Measurements from ENCODE around the gene LHFPL6.

Gene LHFPL6

DNA sequence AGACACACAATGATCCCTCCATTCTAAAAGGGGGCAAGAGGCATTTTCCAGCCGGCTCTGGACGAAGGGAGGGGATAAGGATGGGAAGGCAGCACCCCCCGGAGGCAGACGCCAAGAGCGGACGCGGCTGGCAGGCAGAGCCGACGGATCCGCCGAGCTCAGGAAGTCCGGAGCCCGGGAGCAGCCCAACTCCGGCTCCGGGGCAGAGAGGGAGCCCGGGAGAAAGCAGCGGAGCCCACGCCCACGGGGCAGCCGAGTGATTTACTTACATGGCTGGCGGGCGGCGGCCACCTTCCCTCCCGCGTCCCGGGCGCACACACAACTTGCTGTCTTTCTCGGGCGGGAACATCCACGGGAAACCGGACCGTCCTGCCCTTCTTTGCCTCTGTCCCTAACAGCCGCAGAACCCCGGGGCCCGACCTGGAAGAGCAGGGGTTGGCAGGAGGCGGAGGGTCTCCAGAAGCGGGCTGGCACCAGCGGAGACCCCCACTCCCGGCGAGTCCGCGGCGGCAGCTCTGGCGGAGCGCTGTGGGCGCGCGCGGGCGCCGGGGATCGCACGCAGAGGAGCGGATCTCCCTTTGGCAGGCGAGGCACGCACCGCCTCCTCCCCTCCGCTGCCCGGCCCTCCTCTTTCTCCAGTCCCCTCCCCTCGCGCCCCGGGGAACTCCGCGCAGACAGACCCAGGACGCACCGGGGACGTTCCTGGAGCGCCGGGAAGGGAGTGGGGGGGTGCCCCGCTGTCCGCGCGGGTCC is at the start of gene LHFPL6:
TSS of gene LHFPL6 (minus strand) at position 580 of the 753 bp plus-strand sequence.
- DNase-seq (ENCODE audit: low read depth in 2 of 2), result no peak

DNA sequence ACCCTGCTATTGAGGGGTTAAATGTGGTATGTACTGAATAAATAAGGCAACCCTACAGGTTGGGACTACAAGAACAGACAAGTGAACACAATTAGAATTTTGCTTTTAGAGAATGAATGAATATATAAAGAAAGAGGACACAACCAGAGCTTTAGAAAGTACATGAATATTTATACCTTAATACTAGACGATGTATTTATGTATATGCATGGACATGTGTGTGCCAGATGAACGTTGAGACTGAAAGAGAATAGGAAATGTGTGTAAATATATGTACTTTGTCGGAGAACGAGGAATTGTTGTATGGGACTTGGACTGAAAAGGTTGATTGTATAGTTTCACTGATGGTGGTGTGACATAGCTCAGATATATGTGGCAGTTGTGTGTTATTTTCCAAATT is 43.1 kb upstream of the LHFPL6 start:
- DNase-seq (ENCODE audit: low read depth in 2 of 2), result no peak

DNA sequence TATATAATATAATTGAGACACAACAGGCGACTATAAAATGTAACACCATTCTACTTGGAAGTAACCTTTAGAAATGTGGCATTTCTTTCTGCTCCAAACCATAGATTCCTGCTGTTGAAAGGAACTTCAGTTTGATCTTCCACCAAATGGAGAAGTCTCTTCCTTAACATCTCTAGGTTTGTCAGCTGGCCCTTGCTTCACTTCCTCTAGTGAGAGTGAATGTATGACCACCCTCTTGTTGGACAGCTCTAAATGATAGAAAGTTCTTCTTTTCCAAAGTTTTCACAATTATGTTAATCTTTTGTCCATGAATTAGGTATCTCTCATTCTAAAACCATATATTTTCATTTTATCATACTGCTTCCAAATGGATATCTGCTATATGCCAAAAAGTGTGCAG is 38.7 kb upstream of the LHFPL6 start:
- DNase-seq (ENCODE audit: low read depth in 2 of 2), result no peak

DNA sequence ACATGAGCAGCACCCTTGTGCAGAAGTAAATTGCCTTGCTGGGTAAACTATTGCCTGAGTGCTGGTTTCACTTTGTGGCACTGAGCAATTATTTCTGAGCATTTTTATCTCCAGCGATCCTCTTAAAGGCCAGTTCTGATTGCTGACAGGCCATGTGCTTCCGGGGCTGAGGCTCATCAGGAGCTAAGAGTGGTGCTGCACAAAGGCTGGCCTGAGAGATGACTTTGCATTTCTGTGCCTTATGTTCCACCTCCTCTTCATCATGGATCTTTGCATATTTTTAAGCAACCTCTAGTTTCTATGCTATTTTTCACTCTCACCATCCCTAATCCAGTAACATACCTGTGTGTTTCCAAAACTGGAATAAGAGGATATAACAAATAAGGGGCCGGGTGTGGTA is 34.9 kb upstream of the LHFPL6 start:
- no peak for DNase-seq (ENCODE audit: low read depth in 2 of 2)

DNA sequence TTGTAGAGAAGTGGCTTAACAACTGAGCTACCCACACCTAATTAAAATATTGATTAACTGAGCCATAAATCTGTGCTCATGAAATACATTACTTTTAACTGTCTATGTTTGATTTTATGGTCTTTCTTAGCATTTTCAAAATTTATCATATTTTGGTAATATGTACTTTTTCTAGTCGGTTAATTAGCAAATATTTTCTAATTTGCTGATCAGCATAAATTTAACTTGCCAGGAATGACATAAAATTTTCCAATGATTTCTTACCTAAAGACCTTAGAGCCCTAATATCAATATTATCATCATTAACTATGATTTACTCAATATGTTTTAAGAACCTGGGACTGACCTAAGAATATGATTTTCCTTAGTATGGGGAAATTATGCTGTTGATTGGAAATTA is 32.6 kb upstream of the LHFPL6 start:
- no peak for DNase-seq (ENCODE audit: low read depth in 2 of 2)

DNA sequence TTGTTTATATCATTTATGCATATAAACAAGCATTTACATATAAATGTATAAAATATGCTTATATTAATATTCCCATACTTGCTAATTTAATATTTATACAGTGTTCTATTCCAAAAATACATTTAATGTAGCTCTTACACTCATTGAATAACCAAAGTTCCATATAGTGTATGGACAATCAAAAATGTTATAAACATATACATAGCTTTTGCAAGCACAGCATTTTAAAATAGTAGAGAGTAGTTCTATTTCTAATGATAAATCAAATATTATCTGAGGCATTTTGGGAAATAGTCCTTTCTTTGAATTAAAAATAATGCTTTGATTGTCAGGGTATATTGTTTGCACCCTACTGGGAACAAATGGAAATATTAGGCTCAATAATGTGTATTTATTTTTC is 30.0 kb upstream of the LHFPL6 start:
- no peak for DNase-seq (ENCODE audit: low read depth in 2 of 2)

DNA sequence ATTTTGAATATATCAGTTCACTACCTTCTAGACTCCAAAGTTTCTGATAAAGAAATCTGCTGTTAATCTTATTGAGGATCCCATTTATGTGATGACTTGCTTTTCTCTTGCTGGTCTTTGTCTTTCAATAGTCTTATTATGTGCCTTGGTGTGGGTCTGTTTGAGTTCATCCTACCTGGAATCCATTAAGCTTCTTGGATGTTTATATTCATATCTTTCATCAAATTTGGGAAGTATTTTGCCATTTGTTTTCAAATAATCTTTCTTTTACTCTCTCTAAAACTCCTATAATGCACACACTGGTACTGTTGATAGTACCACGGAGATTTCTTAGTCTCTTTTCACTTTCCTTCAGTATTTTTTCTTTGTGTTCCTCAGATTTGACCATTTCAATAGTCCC is 28.3 kb upstream of the LHFPL6 start:
- DNase-seq (ENCODE audit: low read depth in 2 of 2), result no peak

DNA sequence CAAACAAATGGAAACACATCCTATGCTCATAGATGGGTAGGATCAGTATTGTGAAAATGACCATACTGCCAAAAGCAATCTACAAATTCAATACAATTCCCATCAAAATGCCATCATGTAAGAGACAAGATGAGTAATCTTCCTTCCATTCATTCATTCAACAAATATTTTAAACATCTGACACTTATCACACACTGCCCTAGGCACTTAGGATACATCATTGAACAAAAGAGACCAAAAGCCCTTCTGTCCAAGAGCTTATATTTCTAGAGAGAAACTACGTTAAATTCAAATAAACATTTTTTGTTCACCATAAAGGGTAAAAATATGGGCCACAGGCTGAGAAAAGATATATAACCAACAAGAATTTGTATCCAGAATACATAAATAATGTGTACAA is 20.5 kb upstream of the LHFPL6 start:
- no peak for DNase-seq (ENCODE audit: low read depth in 2 of 2)

DNA sequence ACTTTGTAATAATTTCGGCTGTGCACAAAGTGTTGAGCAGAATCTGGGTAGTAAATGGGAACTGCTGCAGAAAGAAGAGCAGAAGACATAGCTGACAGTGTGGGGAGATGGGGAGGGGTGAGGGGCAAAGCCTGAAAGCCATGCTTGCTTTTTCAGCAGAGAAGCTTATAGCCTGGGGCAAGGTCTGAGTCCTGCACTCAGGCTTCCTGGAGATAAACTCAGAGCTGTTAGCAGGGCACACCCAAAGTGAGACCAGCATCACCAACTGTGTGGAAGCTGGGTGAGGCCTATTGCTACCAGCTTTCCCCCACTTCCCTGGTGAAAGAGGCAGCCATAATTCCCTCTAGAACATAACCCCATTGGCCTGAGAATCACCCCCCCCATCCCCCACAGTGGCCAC is 15.6 kb upstream of the LHFPL6 start:
- DNase-seq (ENCODE audit: low read depth in 2 of 2), result no peak

DNA sequence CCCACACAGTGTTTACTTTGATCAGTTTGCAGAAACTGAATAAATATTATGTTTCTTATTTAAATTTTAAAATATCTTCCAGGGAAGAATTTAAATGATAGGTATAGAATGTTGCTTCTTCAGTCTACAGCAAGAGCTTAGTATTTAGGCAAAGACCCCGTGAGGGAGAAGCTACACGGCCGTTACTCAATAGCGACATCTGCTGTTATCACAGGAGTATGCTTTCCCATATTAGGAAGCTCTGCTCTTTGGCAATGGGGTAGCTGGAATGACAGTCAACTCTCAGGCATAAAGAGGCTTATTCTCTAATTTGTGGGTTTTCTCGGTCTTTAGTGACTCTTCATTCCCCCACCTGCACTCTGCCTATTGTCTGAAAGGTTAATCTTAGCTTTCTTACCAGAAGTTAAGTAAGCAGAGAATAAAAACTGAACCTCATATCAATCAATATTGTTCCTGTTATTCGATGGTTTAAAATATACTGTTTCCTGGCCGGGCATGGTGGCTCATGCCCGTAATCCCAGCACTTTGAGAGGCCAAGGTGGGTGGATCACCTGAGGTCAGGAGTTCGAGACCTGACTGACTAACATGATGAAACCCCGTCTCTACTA is 13.2 kb upstream of the LHFPL6 start:
- DNase-seq (ENCODE audit: low read depth in 2 of 2), result no peak

DNA sequence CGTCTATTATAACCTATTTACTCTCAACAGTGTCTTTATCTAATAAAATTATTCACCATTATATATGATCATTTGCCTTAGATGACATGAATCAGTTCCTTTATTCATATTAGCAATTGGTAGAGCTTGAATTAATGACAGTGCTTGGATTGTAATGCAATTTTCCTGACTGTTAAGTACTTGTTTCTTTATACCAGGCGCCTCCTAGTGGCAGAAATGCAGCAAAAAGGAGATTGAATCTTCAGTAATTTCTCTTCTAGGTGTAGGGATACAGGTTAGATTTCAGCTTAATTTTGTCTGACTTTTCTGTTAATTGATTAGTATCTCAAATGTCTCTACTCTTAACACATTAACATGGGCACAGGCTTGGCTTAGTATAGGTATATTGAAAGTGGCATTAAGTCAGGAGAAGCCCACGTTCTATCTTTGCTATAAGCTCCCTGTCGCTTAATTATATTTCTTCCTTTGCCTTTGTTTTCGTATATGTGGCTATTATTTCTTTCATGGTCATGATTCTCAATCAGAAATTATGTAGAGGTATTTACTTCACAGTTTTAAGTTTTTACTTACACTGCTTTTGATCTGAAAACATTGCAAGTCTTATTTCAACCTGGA is 9.1 kb upstream of the LHFPL6 start:
- peak in 1 of 2 donors; percentile 21 for DNase-seq (ENCODE audit: low read depth in 2 of 2)

DNA sequence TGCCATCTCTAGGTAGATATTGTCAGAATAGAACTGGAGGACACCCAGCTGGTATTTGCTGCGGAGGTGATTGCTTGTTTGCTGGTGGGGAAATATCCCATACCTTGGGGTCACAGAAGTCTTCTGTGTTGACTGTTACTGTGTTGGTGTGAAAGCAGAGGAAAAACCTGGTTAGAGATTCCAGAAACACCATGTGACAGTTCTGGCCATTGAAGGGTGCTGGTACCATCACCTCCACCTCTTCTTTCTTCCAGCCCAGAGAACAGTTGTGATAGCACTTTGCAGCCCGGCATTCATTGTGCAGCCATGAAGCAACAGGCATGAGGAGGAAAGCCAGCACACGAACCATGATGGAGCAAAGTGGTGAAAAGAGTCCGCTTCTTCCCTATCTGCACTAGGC is 4.9 kb upstream of the LHFPL6 start:
- no peak for DNase-seq (ENCODE audit: low read depth in 2 of 2)

DNA sequence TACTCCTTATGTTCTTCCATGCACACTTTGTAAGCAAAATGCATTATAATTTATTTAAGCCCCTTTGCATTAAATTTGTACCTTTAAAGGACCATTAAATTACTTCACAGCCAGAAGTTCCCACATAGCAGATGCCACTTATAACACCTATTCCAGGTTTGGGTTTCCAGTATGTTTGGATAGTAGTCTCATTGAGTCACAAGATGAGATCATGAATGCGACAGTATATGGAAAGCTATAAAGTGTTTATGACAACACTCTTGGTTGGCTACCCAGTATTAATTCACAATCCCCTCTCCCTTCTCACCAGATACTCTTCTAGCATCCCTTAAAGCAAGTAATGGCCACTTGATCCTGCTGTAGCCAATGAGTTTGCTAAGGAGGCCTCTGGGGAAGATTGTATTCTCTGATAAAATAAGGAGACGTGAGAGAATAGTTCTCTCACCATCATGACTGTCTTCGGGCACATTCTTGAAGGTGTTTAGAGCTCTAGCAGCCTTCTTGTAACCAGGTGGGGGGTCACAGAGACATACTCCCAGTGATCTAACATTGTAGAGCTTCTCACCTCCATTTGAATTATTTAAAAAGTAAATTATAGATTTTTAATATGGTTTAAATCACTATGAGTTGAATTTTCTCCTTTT is 2.8 kb upstream of the LHFPL6 start:
- no peak for DNase-seq (ENCODE audit: low read depth in 2 of 2)

DNA sequence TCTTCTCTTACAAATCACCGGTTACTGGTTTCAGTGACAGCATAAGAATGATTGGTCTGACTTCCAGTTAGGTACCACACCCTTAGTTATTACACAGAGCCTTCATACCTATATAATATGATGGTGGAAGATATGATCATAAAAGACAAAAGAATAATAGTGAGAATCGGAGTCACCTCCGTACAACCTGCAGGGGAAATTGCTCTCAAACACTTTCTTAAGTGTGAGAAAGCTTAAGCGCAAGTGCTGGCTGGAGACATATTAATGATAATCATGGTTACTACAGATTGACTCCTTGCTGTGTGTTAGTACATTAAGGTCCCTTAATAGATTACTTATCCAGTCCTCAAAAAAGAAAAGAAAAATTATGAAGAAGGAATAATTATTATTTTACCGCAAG is 1.8 kb upstream of the LHFPL6 start:
- DNase-seq (ENCODE audit: low read depth in 2 of 2), result no peak

DNA sequence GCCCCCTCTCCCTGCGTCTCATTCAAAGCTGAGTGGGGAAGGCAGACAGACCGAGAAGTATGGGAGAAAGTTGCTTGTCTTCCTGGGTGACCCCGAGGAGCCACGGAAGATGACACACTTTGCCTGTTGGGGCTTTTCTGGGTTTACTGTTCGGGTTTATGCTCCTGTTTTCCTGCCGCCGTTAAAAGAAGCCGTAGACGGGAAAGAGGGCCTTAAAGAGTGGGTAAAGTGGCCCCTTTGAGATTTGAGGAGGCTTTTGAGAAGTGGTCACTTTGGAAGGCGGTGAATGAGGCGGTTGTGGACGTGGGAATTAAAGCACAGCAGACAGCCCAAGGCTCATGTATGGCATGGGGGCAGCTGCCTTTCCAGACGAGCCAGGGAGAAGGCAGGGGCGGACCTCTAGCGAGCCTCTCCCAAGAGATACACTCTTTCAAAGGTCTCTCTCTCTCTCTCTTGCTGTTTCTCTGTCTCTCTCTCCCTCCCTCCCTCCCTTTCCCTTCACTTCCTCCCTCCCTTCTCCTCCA is 493 bp upstream of the LHFPL6 start:
- DNase-seq (ENCODE audit: low read depth in 2 of 2), result no peak

DNA sequence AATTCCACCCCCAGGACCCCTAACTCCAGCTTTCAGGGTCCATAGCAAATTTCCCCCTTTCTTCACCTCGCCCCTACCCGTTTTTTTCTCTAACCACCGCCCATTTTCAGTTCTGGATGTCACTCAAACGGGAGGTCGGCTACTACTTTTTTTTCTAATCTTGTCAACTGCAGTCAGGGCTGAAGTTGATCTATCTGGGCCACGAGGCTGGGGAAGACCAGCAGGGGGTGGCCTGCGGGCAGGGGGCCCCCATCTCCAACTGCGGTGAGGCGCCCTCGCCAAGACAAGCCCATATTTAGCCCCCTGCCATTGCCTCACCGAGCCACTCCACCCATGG is 748 bp downstream of the LHFPL6 start:
- DNase-seq (ENCODE audit: low read depth in 2 of 2), result no peak

DNA sequence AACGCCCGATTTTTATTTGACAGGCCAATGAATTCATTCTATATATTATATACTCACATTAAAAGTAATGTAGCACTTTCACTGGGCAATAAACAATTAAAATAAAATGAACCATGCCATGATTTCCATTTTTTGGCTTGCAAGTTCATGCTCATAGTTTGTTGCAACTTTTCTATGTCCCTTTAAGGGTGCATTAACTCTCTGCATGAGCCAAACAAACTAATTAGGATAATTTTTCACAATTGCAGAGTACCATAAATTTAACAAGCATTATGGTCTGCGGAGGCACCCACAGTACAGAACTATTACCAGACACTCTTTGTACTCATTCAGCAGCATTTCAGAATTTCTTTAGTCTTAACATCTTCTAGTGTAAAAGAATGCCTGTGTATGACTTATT is 1.4 kb downstream of the LHFPL6 start:
- no peak for DNase-seq (ENCODE audit: low read depth in 2 of 2)

DNA sequence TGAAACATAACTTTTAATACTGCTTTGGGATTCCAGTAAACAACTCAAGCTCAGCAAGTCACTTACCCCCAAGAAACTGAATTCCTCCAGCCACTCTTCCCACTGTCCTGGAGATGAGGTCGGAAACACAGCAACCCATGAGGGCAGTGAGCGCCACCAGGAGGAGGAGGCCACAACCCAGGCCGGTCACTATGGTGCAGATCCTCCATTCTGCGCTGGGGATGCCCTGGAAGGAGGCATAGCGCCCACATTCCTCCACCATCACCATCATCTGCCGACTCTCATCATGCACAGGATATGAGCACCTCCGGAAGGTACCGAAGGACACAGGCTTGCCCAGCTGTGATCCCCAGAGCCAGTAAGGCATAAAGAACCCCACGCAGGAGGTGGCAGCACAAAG is 2.2 kb downstream of the LHFPL6 start:
- DNase-seq (ENCODE audit: low read depth in 2 of 2), result no peak

DNA sequence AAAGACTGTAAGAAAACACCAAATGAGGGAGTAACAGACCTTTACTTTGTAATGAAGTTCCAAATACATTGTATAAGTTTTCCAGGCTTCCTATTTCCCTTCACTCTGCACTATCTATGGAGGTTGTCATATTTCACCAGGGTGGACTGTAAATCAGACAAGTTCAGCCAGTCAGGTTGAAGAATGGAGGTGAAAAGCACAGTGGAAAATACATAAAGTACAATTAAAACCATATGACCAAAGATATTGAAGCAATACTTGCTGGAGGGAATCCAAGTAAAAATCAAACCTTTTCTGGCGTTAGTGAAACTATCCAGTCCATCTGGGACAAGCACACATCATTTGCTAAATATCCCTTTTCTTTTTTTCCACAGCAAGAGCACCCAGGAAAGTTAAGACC is 3.2 kb downstream of the LHFPL6 start:
- DNase-seq (ENCODE audit: low read depth in 2 of 2), result no peak

DNA sequence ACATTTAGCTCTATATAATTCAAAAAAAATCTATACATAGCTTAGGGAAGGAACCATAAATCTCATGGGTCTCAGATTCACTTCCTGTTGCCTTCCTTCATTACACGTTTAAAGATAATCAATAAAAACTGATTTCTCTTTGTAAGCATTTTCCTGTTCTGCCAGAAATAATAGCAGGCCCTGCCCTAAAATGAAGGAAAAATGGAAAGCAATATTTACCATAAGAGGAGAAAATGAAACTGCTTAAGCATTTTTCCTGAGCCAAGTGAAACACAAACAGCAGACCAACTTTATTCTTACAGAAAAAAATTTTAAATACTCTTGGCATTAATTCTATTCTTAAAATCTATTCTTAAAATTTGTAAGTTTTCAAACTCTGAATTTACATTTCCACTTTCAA is 4.0 kb downstream of the LHFPL6 start:
- no peak for DNase-seq (ENCODE audit: low read depth in 2 of 2)

DNA sequence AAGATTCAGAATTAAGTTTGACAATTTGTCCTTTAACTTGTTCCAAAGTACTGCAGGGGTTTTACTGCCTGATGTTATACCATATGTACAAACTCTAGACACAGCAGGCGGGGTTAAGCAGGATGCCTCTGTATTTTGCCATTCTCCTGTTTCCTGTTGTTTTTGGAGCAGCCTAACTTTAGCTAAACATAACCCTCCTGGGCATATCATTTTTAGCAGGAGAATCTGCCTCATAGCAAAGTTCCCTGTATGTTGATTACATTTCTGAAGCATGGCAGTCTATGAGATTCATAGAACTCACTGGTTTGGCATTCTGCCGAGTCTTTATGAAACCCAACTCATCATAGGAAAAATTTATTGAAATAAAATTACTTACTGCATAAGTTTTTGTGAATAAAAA is 5.2 kb downstream of the LHFPL6 start:
- no peak for DNase-seq (ENCODE audit: low read depth in 2 of 2)

DNA sequence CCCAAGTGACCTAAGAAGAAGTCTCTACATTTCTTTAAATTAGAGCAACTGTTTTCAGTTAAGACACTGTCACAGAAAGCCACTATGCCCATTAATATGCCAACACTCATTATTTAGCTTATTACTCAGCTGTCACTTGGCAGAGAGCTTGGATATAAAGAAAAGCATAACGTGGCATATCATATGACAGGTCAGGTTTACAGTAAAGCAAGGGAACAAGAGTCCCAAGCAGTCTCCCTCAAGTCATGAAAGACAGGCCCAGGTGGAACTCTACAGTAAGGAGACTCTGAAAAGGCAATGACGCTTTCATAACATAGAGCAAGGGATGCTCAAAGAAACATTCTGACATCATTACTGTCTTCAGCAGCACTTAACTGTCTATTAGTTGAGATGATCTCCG is 6.3 kb downstream of the LHFPL6 start:
- no peak for DNase-seq (ENCODE audit: low read depth in 2 of 2)

DNA sequence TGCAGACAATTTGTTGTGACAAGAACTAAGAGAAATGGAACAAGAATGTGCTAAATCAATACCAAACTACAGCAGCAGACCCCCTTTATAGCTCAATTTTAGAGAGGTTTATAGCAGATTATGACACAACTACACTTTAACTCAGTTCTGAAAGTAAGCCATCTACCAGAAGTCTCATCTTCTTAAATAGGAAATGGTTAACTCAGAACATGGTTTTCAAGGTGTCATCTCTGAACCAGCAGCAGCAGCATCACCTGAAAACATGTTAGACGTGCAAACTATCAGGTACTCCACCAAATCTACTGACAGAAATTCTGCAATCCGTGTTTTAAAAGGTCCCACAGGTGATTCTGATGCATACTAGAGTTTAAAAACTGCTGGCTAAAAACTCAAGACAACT is 6.8 kb downstream of the LHFPL6 start:
- no peak for DNase-seq (ENCODE audit: low read depth in 2 of 2)
